MM.1S (cell line): Measurements from ENCODE around the gene ARHGEF11.

Experiments used
- DNase-seq: peaks from one replicate; pipeline ENCODE4 v3.0.0-alpha.2; 2015
- H2AFZ ChIP-seq: fragments of 300-600 bp; sonication (generic); 2 replicates; pipeline ENCODE4 v1.6.0; 2016; ENCODE audit warnings: antibody characterized with exemption, low read length
- H3F3A ChIP-seq: fragments of 300-600 bp; sonication (generic); 2 replicates; pipeline ENCODE4 v1.6.1; 2016; ENCODE audit warnings: mild to moderate bottlenecking, antibody characterized with exemption, low read length, moderate library complexity, mixed read lengths; ENCODE audit not compliant: insufficient read depth
- H3K27ac ChIP-seq: fragments of 300-600 bp; sonication (generic); 2 replicates; pipeline ENCODE4 v1.5.1; 2016; ENCODE audit warnings: mild to moderate bottlenecking, low read length
- H3K27me3 ChIP-seq: fragments of 300-600 bp; sonication (generic); replicated peaks from 2 replicates; pipeline ENCODE4 v1.6.0; 2016; ENCODE audit warnings: low read length; ENCODE audit not compliant: insufficient read depth
- H3K36me3 ChIP-seq: fragments of 300-600 bp; sonication (generic); replicated peaks from 2 replicates; pipeline ENCODE4 v1.6.1; 2016; ENCODE audit warnings: mild to moderate bottlenecking, low read length, mixed read lengths; ENCODE audit not compliant: insufficient read depth
- H3K4me1 ChIP-seq: fragments of 300-600 bp; sonication (generic); 2 replicates; pipeline ENCODE4 v1.6.1; 2016; ENCODE audit warnings: low read length, mixed read lengths
- H3K4me2 ChIP-seq: fragments of 300-600 bp; sonication (generic); 2 replicates; pipeline ENCODE4 v1.6.0; 2016; ENCODE audit warnings: low read depth, low read length
- H3K4me3 ChIP-seq: fragments of 300-600 bp; sonication (generic); 2 replicates; pipeline ENCODE4 v1.5.1; 2016; ENCODE audit warnings: low read length, mixed read lengths
- H3K79me2 ChIP-seq: fragments of 300-600 bp; sonication (generic); 2 replicates; pipeline ENCODE4 v1.6.1; 2016; ENCODE audit warnings: mixed run types, low read length, mixed read lengths
- H3K9ac ChIP-seq: fragments of 300-600 bp; sonication (generic); 2 replicates; pipeline ENCODE4 v1.6.1; 2016; ENCODE audit warnings: low read length, mixed read lengths
- H3K9me2 ChIP-seq: fragments of 300-600 bp; sonication (generic); replicated peaks from 2 replicates; pipeline ENCODE4 v1.6.1; 2016; ENCODE audit warnings: mild to moderate bottlenecking, low read length, mixed read lengths; ENCODE audit not compliant: insufficient read depth
- H3K9me3 ChIP-seq: fragments of 300-600 bp; sonication (generic); replicated peaks from 2 replicates; pipeline ENCODE4 v1.6.1; 2016; ENCODE audit warnings: mild to moderate bottlenecking, low read length, mixed read lengths; ENCODE audit not compliant: insufficient read depth
- H4K20me1 ChIP-seq: fragments of 300-600 bp; sonication (generic); 2 replicates; pipeline ENCODE4 v1.6.1; 2016; ENCODE audit warnings: mild to moderate bottlenecking, low read length, moderate library complexity, mixed read lengths; ENCODE audit not compliant: insufficient read depth
- EZH2 ChIP-seq: fragments of 300-600 bp; sonication (generic); optimal IDR thresholded peaks from 2 replicates; pipeline ENCODE3; 2017; ENCODE audit warnings: low read depth, mild to moderate bottlenecking, antibody characterized with exemption, low read length, mixed read lengths
- EZH2phosphoT487 ChIP-seq: fragments of 300-600 bp; sonication (generic); IDR thresholded peaks from 2 replicates; pipeline ENCODE4 v1.6.1; 2018; ENCODE audit warnings: antibody characterized with exemption, low read length
- TF ChIP-seq, protein P1 (sequence below): fragments of 300-600 bp; sonication (generic); IDR thresholded peaks from 2 replicates; pipeline ENCODE4 v1.5.1; 2016; ENCODE audit warnings: antibody characterized with exemption, low read length, mixed read lengths

Gene ARHGEF11

DNA sequence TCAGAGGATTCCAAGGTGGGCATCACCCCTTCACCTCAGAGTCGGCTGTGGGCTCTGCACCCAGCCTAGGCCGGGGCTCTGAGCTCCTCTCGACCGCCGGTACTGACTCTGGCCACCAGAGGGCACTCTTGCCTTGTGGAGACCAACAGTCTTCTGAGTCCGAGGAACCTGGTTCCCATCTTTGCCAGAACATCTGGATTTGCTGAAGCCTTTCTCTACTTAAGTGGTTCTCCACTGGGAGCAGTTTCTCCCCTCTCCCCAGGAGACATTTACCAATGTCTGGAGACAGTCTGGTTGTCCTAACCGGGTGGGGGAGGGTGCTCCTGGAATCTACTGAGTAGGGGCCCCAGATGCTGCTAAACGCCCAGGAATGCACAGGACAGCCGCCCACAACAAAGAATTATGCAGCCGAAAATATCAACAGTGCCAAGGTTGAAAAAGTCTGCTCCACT is 44.7 kb upstream of the ARHGEF11 start:
- Histone ChIP-seq H3K36me3 (no peaks in the 10 kb centered on the region), H3K27ac (no peak overlapping the region), H3K79me2 (no peaks in the 10 kb centered on the region), H3K9me2 (no peaks in the 10 kb centered on the region), H3K9me3 (no peaks in the 10 kb centered on the region), H2AFZ (no peak overlapping the region), H3K4me1 (no peaks in the 10 kb centered on the region), H3K27me3 (no peaks in the 10 kb centered on the region), H3K9ac (no peak overlapping the region), H3K4me3 (no peak overlapping the region), H3F3A (no peaks in the 10 kb centered on the region), H3K4me2 (no peak overlapping the region), H4K20me1 (no peaks in the 10 kb centered on the region)
- DNase-seq, result peak; percentile 87
- TF ChIP-seq EZH2phosphoT487 (no peak), EZH2 (no peak)
- TF ChIP-seq, protein P1, sequence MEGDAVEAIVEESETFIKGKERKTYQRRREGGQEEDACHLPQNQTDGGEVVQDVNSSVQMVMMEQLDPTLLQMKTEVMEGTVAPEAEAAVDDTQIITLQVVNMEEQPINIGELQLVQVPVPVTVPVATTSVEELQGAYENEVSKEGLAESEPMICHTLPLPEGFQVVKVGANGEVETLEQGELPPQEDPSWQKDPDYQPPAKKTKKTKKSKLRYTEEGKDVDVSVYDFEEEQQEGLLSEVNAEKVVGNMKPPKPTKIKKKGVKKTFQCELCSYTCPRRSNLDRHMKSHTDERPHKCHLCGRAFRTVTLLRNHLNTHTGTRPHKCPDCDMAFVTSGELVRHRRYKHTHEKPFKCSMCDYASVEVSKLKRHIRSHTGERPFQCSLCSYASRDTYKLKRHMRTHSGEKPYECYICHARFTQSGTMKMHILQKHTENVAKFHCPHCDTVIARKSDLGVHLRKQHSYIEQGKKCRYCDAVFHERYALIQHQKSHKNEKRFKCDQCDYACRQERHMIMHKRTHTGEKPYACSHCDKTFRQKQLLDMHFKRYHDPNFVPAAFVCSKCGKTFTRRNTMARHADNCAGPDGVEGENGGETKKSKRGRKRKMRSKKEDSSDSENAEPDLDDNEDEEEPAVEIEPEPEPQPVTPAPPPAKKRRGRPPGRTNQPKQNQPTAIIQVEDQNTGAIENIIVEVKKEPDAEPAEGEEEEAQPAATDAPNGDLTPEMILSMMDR, result peak; percentile 99

DNA sequence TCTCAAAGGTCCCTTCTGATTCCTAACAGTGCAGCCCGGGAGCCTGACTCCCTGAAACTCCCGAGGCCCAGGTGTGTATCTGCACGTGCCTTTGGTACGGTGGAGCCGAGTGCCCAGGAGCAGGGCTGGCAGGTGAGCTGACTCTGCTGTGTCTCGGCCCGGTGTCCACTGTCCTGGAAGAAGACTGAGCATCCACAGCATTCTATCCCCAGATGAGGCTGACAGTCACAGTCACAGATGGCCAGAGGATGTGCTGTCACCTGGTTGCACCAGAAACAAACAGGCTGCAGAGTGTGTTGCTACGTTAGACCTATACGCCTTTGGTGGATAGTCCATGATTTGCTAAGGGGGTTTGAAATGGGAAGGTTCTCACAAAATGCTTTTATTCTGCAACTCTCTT is 44.2 kb upstream of the ARHGEF11 start:
- Histone ChIP-seq H3K27me3 (no peaks in the 10 kb centered on the region), H3F3A (no peaks in the 10 kb centered on the region), H3K9ac (no peak overlapping the region), H3K4me3 (no peak overlapping the region), H3K9me3 (no peaks in the 10 kb centered on the region), H3K27ac (no peak overlapping the region), H3K9me2 (no peaks in the 10 kb centered on the region), H2AFZ (no peak overlapping the region), H3K79me2 (no peaks in the 10 kb centered on the region), H3K36me3 (no peaks in the 10 kb centered on the region), H4K20me1 (no peaks in the 10 kb centered on the region), H3K4me2 (no peak overlapping the region), H3K4me1 (no peaks in the 10 kb centered on the region)
- no peak for DNase-seq
- TF ChIP-seq EZH2 (no peak), EZH2phosphoT487 (no peak)
- TF ChIP-seq, protein P1, result no peak

DNA sequence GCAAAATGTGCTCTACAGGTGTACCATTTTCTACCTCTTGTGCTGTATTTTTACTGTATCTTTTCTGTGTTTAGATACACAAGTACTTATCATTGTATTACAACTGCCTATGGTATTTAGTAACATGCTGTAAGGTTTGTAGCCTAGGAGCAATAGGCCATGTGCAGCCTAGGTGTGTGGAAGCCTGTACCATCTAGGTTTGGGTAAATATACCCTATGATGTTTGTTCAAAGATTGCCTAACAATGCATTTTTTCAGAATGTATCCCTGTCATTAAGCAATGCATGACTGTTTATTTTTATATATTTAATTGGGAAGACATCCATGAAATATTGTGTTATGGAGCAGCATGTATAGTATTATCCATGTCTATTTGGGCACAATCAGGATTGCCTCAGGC is 43.1 kb upstream of the ARHGEF11 start:
- no peaks in the 10 kb centered on the region for H3K79me2 ChIP-seq
- H3K4me2 ChIP-seq, result no peak overlapping the region
- H3K27ac ChIP-seq, result no peak overlapping the region
- H3F3A ChIP-seq, result no peaks in the 10 kb centered on the region
- H3K4me3 ChIP-seq, result no peak overlapping the region
- H3K9me3 ChIP-seq, result no peaks in the 10 kb centered on the region
- no peaks in the 10 kb centered on the region for H4K20me1 ChIP-seq
- no peak overlapping the region for H2AFZ ChIP-seq
- H3K9ac ChIP-seq, result no peak overlapping the region
- H3K4me1 ChIP-seq, result no peaks in the 10 kb centered on the region
- TF ChIP-seq, protein P1, result no peak
- TF ChIP-seq EZH2 (no peak), EZH2phosphoT487 (no peak)
- DNase-seq, result no peak
- H3K9me2 ChIP-seq, result no peaks in the 10 kb centered on the region
- H3K36me3 ChIP-seq, result no peaks in the 10 kb centered on the region
- no peaks in the 10 kb centered on the region for H3K27me3 ChIP-seq
